UCSD-AML1 (cell line): ENCODE measurements around the gene ZP2.
A peak's percentile ranks its signal among the peaks of the same experiment; 100 is the strongest.
"Not testable (repeated sequence)": the region's sequence is repeated elsewhere in the genome, so short reads cannot be mapped to it uniquely, and the experiment has no call there.

Experiments
- DNase-seq: peaks from one replicate; lab custom pipeline; 2025; ENCODE audit not compliant: unreplicated experiment; lab: John Stamatoyannopoulos, UW

Gene ZP2

GRCh38 chr16:21152160-21153030, 59.0 kb downstream of the ZP2 start:
- DNase-seq, result not testable (repeated sequence)

GRCh38 chr16:21150375-21151001, 60.9 kb downstream of the ZP2 start, which contains the start of gene DNAH3:
Gene DNAH3 (minus strand): TSS chr16:21150846. CDS start chr16:21150319, 527 bp downstream.
- peak; percentile 42 for DNase-seq
